HG03196 (cell line): Measurements from ENCODE around the gene CDC42.

Source experiments
- ATAC-seq: cut with Tn5 transposase; IDR thresholded peaks from one replicate; pipeline ENCODE4 v1.9.1; 2021; ENCODE audit not compliant: unreplicated experiment

The CDC42 gene

GRCh38 chr1:22105611-22106207 is 53.2 kb downstream of the CDC42 start:
- ATAC-seq, result no peak

- ATAC-seq, result no peak
These were observed 54.6 kb downstream of the CDC42 start for GRCh38 chr1:22107126-22107525.

DNA sequence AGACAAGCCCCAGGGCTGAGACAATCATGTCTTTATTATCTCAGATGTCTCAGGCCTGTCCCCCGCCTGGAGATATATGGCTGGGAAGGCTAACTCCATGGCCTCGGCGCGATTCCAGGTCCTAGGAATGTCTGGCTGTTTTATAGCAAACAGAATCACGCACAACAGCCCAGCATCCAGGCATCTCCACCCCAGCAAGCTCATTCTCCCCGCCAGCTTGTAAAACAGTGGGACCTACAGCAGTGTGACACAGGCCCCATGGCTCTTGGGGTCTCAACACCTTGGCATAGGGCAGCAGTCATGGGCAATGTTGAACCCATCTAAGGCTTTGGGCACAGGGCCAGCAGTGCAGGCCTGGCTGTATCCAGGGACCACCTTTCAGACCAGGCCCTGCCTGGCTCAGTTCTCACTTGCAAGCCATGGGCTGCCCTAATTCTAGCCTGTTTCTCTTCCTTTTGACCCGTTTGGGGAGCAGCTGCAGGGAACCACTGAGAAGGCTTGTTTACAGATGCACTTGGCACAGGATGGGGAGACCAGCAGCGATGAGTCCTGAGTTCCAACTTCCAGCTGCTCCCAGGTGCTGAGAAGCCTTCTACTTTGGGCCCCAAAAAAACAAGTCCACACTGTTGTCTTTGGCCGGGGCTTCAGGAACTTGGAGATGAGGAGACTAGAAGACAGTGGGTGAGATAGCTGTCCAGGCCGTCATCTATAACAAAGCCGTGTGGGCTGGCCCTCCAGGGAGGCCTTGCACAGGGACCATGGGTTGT is 56.0 kb downstream of the CDC42 start:
- ATAC-seq, result no peak

DNA sequence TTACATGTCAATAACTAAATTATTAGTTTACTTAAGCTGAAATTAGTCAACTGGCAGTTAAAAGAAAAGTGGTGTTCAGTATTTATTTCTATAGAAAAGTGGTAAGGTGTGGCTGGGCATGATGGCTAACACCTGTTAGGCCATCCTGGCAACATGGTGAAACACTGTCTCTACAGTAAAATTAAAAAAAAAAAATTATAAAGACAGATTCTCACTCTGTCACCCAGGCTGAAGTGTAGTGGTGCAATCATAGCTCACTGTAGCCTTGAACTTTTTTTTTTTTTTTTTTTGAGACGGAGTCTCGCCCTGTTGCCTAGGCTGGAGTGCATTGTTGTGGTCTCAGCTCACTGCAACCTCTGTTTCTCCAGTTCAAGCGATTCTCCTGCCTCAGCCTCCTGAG is 57.5 kb downstream of the CDC42 start:
- no peak for ATAC-seq

DNA sequence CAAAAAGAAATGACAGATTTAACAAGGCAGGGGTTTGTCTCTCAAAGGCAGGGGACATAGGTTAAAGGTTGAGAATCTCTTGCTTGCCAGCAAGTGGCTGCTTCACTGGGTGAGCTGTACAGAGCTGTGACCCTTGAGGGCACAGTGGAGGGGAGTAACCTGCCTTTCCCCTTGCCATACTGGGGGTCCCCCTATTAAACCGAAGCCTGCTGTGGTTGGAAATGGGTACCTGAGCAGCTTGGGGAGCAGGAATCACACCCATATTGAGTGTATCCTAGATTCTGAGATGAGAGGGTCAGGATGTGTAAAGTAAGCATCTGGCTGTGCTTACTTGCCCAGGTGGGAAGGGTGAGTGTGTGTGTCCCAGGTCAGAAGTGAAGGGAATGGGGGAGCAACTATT is 58.6 kb downstream of the CDC42 start:
- ATAC-seq, result no peak

DNA sequence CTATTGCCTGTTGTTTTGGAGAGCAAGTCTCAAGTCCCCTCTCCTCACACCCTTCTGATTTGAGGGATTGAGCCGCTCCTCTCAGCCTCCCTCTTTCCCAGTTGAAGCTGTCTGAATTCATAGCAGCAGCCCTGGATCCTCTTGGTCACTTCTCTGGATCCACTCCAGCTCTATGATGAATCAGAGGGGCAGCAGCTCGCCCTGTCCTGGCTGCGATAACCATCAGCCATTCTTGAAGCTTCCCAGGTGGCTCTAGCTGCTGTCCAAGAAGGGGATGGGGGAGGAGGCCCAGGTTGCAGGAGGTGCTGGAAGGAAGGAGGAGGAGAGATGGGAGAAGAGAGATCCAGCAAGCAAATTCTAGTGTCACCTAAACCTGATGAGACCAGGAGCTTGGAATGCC is 59.1 kb downstream of the CDC42 start:
- ATAC-seq, result no peak

DNA sequence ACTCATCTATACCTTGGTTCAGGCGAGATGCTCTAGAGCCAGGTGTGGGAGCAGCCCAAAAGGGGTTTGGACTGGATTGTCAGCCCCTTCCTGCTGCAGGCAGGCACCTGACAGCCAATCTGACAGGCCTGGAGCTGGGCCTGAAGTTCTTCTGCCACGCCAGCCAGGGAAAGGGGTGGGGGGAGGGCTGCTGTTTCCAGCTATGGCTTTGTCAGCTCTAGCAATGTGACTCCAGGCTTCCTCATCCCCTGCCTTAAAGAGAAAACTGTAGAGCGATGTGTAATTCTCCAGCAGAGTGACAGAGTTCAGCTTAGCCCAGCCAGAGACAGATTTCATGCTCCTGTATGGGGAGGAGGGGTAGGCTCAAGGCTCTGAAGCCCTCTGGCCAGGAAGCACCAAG is 60.0 kb downstream of the CDC42 start:
- no peak for ATAC-seq

DNA sequence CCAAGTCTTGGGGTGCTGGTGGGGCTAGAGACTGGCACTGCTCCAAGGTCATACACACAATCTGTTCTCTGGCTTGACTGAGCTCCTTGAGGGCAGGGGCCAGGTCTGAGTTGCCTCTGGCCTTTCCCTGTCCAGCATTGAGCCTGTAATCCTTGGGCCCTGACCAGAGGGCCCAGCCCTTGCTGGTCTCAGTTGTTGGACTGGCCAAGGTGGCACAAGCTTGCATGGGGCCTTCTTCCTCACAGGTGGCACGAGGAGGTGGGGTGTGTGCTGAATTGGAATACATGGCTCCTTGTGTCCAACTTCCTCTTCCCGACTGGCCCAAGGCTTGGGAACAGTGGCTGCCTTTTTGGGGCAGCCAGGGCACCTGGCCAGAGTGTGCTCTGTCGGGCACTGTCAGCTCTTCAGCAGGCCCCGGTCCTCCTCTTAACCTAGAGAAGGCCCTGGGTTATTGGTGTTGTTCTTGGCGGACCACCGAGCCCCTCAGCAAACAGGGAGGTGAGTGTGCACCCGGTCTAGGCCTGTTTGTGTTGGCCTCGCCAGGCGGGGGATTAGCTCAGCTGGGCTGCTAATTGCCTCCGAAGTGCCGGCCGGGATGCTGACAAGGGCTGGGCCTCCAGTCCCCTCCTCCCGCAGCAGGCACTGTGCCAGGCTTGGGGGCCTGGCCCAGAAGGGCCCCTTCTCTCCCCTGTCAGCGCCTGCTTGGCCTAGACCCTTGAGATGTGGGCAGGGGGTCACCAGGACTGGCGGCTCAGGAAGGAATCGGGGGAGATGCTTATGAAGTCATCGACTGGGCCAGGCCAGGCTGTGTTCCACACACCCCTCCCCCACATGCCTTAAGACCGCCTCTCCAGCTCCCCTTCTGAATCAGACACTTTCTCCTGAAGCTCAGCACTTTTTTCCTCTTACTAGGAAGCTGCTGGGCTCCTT is 61.8 kb downstream of the CDC42 start:
- no peak for ATAC-seq

GRCh38 chr1:22115286-22115685 is 62.8 kb downstream of the CDC42 start:
- no peak for ATAC-seq

GRCh38 chr1:22117238-22117637 is 64.7 kb downstream of the CDC42 start:
- ATAC-seq, result no peak

GRCh38 chr1:22117851-22118250 is 65.3 kb downstream of the CDC42 start:
- no peak for ATAC-seq

- ATAC-seq, result no peak
These were observed 65.9 kb downstream of the CDC42 start for GRCh38 chr1:22118291-22118992.

- ATAC-seq, result no peak
These were observed 67.3 kb downstream of the CDC42 start for GRCh38 chr1:22119626-22120468.

- no peak for ATAC-seq
These were observed 67.9 kb downstream of the CDC42 start for GRCh38 chr1:22120469-22120790.

GRCh38 chr1:22121421-22121911 is 69.0 kb downstream of the CDC42 start:
- no peak for ATAC-seq

DNA sequence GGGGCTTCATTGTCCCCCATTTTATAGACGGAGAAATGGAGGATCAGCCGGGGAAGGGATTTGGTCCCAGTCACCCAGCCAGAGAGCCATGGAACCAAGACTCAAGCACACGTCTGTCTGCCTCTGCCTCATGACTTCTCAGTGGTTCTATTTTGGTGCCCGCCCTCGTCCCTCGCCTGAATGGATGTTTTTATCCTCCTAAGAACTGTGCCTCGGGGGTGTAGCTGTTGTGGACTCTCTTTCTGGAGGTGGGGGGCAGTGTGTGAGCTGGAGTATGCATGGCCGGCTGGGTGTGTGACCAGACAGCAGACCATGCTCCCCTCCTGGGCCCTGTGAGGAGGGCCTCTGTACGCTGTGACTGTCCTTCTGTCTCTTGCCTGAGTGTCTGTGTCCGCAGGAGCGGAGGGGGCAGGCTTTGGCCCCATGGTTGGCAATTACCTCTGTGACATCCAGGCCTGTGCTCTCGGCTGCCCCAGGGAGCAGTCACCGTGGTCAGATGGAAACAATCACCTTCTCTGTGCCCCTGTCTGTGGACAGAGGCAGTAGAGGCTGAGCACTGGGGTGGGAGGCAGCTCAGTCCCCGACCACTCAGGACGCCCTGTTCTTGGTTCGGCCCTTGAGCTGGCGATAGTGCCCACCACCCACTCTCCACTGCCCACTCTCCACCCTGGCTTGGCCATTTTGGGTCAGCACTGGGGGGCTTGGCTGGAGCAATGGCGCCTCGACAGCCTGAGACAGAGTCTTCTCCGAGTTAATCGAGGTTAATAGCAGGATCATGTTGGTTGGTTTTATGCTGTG is 70.0 kb downstream of the CDC42 start:
- no peak for ATAC-seq

DNA sequence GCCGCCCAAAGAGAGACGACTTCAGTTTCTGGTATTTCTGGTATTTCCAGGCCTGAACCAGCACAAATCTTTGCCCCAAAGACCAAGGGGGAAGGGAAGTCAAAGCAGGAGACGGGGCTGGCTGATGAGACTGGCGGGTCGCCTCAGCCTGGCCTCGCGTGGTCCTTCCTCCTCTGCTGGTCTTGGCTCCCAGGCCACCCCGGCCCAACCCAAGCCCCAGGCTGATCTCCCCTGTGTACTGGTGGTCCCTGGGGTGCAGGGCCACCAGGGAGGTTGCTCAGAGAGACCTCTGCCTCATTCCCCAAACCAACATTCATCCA is 70.5 kb downstream of the CDC42 start:
- no peak for ATAC-seq

GRCh38 chr1:22123901-22124404 is 71.4 kb downstream of the CDC42 start:
- no peak for ATAC-seq

DNA sequence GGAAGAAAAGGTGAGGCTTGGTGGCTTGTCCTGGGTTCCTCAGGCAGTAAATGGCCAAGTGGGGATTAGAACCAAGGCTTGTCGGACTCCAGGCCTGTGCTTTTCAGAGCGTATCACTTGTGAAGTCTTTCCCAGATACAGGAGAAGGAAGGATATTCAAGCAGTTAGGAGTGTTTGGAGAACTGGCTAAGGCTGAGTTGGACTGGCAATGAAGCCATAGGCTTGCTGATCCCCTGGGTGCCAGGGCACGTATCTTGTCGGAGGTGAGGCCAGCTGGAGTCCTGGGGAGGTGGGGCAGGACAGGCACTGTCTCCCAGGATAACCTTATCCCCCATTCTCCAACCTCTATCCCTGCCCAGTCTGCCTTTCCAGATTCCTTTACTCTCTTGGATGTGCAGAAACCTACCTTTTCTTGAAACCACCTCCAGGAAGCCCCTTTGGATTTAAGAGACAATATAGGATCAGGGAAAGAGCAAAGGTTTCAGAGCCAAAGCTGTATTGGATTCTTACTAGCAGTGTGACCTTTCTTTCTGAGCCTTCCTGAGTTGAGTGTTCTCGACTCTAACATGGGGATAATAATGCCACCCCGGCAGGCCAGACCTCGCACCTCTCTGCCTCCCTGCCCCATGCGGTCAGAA is 72.2 kb downstream of the CDC42 start:
- ATAC-seq, result no peak
